ENCODE results near the gene MLC1. TPM values are rescaled to one million over a fixed set of nuclear protein-coding genes. Genes with fewer than 3 reads are reported as not detected.

MLC1 gene
- total RNA-seq, 4 donors from 2014 or later, result not detected

DNA sequence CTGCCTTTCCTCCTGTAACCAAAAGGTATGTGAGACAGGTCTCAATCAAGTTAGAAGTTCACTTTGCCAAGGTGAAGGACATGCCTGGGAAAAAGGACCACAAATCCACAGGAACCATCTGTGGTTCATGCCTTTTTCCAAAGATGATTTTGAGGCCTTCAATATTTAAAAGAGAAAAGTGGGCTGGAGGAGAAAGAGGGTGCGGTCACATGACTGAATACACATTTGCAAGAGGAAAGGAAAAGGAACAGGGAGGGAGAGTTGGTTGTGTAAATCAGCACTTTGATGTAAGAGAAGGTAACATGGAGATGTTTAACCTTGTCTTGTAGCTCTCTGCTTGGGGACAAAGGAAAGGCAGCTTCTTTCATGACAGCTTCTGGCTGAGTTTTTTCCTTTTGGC is 25.8 kb upstream of the MLC1 start:
- no peak for DNase-seq
- TF ChIP-seq, protein P1, sequence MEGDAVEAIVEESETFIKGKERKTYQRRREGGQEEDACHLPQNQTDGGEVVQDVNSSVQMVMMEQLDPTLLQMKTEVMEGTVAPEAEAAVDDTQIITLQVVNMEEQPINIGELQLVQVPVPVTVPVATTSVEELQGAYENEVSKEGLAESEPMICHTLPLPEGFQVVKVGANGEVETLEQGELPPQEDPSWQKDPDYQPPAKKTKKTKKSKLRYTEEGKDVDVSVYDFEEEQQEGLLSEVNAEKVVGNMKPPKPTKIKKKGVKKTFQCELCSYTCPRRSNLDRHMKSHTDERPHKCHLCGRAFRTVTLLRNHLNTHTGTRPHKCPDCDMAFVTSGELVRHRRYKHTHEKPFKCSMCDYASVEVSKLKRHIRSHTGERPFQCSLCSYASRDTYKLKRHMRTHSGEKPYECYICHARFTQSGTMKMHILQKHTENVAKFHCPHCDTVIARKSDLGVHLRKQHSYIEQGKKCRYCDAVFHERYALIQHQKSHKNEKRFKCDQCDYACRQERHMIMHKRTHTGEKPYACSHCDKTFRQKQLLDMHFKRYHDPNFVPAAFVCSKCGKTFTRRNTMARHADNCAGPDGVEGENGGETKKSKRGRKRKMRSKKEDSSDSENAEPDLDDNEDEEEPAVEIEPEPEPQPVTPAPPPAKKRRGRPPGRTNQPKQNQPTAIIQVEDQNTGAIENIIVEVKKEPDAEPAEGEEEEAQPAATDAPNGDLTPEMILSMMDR (IDR thresholded peaks at IDR 0.05), result no peak
- TF ChIP-seq POLR2A (IDR thresholded peaks at IDR 0.05), result no peak
- no peak overlapping the region for H3K4me3 ChIP-seq
- no peaks in the 10 kb centered on the region for H3K27me3 ChIP-seq
- no peaks in the 10 kb centered on the region for H3K4me1 ChIP-seq
- H3K36me3 ChIP-seq, result no peaks in the 10 kb centered on the region
- no peaks in the 10 kb centered on the region for H3K9me3 ChIP-seq
- no peak overlapping the region for H3K27ac ChIP-seq

DNA sequence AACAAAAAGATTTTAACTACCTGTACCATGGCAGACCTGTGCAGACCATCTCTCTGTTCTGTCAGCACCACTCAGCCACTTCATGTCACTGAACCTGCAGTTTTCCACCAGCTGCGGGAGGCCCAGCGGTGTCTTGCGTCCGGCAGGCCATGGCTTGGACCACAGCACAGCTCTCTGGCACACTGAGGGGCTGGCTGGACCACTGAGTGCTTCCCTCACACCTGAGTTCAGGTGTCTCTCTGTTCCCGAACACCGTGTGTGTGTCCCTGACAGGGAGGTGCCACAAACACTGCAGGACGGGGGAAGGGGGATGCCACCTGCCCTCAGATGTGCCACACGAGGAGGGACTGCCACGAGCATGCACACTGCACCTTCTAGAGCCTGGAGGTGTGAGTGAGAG is 22.3 kb upstream of the MLC1 start:
- no peaks in the 10 kb centered on the region for H3K4me1 ChIP-seq
- H3K27ac ChIP-seq, result no peak overlapping the region
- no peak for TF ChIP-seq POLR2A (IDR thresholded peaks at IDR 0.05)
- TF ChIP-seq, protein P1 (IDR thresholded peaks at IDR 0.05), result no peak
- no peaks in the 10 kb centered on the region for H3K27me3 ChIP-seq
- H3K9me3 ChIP-seq, result no peaks in the 10 kb centered on the region
- H3K4me3 ChIP-seq, result no peak overlapping the region
- DNase-seq, result no peak
- H3K36me3 ChIP-seq, result no peaks in the 10 kb centered on the region

DNA sequence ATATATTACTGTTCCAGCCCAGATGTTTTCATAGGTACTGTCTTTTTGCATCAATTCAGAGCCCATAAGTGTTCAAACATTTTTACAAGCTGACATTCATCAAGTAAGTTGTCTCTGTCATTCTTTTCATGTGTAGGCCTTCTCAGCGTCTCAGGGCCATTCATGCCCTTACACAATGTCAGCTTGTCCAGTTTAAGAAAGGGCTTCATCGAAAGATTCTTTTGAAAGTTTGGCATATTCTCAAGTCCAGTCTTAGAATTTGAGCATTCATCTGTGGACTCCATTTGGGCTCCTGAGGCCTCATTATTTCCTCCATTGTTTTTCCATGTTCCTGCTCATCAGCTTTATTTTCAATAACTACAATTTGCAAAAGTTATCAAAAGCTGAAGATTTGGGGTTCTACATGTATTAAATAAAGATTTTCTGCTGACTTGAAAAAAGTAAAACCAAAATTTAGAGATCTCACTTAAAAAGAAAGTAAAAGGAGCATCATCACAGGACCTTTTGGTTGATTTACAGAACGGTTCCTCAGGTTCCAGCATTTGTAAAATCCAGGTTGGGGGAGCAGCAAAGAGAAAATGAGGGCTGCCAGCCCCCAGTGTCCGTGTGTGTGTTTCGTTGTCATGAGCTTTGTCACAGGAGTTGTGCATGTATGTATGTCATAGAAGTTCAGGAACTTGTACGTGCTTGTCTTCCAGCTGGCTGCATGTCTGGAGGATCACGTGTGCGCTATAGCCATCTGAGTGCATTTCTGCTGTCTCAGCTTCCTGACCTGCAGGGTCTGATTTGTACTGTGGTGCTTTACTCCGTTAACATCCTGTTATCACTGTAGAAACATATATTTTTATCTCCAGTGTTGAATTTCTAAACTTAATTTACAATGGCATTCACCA is 20.2 kb upstream of the MLC1 start:
- DNase-seq, result peak in 1 of 3 donors; percentile 56
- H3K4me3 ChIP-seq, result no peak overlapping the region
- H3K4me1 ChIP-seq, result no peaks in the 10 kb centered on the region
- H3K36me3 ChIP-seq, result no peaks in the 10 kb centered on the region
- no peak for TF ChIP-seq POLR2A (IDR thresholded peaks at IDR 0.05)
- no peak overlapping the region for H3K27ac ChIP-seq
- no peaks in the 10 kb centered on the region for H3K9me3 ChIP-seq
- no peaks in the 10 kb centered on the region for H3K27me3 ChIP-seq

DNA sequence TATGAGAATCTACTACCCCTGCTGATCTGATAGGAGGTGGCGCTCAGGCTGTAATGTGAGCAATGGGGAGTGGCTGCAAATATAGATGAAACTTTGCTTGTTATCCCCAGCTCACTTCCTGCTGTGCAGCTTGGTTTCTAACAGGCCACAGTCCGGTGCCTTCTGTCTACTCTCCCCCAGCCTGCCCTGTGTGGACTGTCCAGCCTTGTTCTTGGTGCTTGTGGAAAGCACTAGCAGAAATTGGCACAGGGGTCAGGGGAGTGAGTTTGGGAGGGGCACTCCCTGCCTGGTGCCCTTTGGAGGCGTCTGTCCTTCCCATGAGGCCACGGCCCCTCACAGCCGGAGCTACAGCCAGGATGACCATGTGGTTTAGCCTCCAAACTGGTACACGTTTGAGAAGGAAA is 18.9 kb upstream of the MLC1 start:
- no peaks in the 10 kb centered on the region for H3K9me3 ChIP-seq
- no peak for DNase-seq
- H3K36me3 ChIP-seq, result no peaks in the 10 kb centered on the region
- TF ChIP-seq, protein P1 (IDR thresholded peaks at IDR 0.05), result no peak
- TF ChIP-seq POLR2A (IDR thresholded peaks at IDR 0.05), result no peak
- no peaks in the 10 kb centered on the region for H3K4me1 ChIP-seq
- no peak overlapping the region for H3K4me3 ChIP-seq
- H3K27ac ChIP-seq, result no peak overlapping the region
- H3K27me3 ChIP-seq, result no peaks in the 10 kb centered on the region

DNA sequence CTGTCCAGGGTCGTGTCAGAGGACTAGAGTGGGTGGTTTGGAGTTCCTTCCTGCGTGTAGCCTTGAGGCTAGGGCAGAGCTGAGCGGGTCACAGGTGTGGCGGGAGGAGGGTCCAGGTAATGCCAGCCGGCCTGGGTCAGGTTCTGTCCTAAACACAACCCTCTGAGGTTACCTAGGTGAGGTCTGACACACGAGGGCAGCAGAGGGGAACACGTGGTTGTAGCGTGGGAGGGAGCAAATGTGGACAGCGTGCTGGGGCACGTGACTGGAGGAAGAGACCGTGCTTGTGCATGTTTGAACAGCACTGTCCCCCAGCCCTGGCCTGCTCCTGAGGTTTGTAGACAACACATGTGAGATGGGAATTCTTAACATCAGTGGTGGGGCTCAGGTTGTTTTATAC is 17.7 kb upstream of the MLC1 start:
- Histone ChIP-seq H3K4me3 (no peak overlapping the region), H3K27ac (no peak overlapping the region), H3K4me1 (no peaks in the 10 kb centered on the region), H3K36me3 (no peaks in the 10 kb centered on the region), H3K27me3 (no peaks in the 10 kb centered on the region), H3K9me3 (no peaks in the 10 kb centered on the region)
- DNase-seq, result peak in 1 of 3 donors; percentile 26
- no peak for TF ChIP-seq POLR2A (IDR thresholded peaks at IDR 0.05)
- TF ChIP-seq, protein P1 (IDR thresholded peaks at IDR 0.05), result no peak

DNA sequence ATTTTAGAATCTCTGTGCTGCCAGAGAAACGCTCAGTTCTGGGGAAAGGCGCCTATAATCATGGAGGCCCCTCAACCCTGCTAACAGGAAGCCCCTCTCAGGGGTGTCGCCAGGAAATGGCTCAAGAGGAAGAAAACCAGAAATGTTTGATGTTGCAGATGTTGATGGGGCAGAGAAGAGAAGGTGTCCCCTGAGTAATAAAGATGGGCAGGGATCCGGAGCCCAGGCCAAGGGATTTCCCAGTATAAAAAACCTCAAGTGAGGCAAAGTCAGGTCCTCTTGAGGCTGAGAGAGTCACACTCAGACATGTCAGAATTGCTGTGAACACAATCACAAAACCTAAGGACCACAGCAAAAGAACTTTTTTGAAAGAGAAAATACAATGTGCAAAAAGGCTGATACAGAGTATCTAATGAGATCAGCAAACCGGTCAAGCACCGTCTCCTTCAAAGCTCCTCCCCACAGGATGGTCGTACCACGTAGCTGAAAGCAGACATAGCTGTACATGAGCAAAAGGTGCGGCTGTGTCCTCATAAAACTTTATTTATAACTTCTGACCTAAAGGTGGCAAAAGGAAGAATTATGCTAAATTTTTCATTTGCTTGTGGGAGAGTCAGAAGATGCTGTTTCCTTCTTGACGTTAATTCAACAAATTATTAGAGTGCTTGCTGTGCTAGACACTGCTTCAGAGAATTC is 16.8 kb upstream of the MLC1 start:
- Histone ChIP-seq H3K9me3 (no peaks in the 10 kb centered on the region), H3K36me3 (no peaks in the 10 kb centered on the region), H3K4me1 (no peaks in the 10 kb centered on the region), H3K4me3 (no peak overlapping the region), H3K27me3 (no peaks in the 10 kb centered on the region), H3K27ac (no peak overlapping the region)
- DNase-seq, result no peak
- no peak for TF ChIP-seq POLR2A (IDR thresholded peaks at IDR 0.05)
- TF ChIP-seq, protein P1 (IDR thresholded peaks at IDR 0.05), result no peak
